Keratinocyte (primary cell): ENCODE results near the gene DAB1. TPM values are rescaled to one million over a fixed set of nuclear protein-coding genes. Genes with fewer than 3 reads are reported as not detected.

Experiments used
- DNase-seq: peaks from one replicate; pipeline ENCODE4 v3.0.0-alpha.2; 2011; ENCODE audit warnings: low read depth, missing footprints, low spot score
- FAIRE-seq: peaks from 2 replicates; lab custom pipeline; 2011; peaks lifted over from hg19 to GRCh38; lab: Jason Lieb, UNC
- H2AFZ ChIP-seq: 2 replicates; pipeline ENCODE4 v1.6.0; 2012; ENCODE audit warnings: low read length, control low read depth, inconsistent platforms; ENCODE audit not compliant: control insufficient read depth
- H3K27ac ChIP-seq: 2 replicates; pipeline ENCODE4 v1.5.1; 2011; ENCODE audit warnings: low read length; ENCODE audit not compliant: control insufficient read depth, insufficient read depth
- H3K27me3 ChIP-seq: 3 replicates; pipeline ENCODE4 v1.6.0; 2011; ENCODE audit warnings: low read length; ENCODE audit not compliant: control insufficient read depth, insufficient read depth; ENCODE audit errors: extremely low read depth
- H3K36me3 ChIP-seq, 2 experiments: 2 replicates in 1 of 2; 3 replicates in 1 of 2; pipeline ENCODE4 v1.5.1; 2011; ENCODE audit warnings: low read length in 2 of 2, mild to moderate bottlenecking in 1 of 2; ENCODE audit not compliant: control insufficient read depth in 2 of 2, insufficient read depth in 2 of 2; ENCODE audit errors: extremely low read depth in 1 of 2
- H3K4me1 ChIP-seq: 3 replicates; pipeline ENCODE4 v1.5.1; 2011; ENCODE audit warnings: low read length; ENCODE audit not compliant: control insufficient read depth, insufficient read depth; ENCODE audit errors: extremely low read depth
- H3K4me2 ChIP-seq: 3 replicates; pipeline ENCODE4 v1.6.0; 2011; ENCODE audit warnings: low read depth, low read length; ENCODE audit not compliant: control insufficient read depth, insufficient read depth; ENCODE audit errors: extremely low read depth
- H3K4me3 ChIP-seq, 3 experiments: fragments of 200-600 bp in 1 of 3; sonication (generic) in 1 of 3; 2 replicates in 2 of 3; 3 replicates in 1 of 3; pipeline ENCODE4 v1.5.1; 2011 to 2016; ENCODE audit warnings: low read length in 3 of 3, mild to moderate bottlenecking in 3 of 3, control low read depth in 2 of 3, inconsistent platforms in 1 of 3, low read depth in 1 of 3, mixed read lengths in 1 of 3, mixed run types in 1 of 3, moderate library complexity in 1 of 3; ENCODE audit not compliant: control insufficient read depth in 2 of 3, insufficient read depth in 2 of 3; ENCODE audit errors: extremely low read depth in 1 of 3
- H3K79me2 ChIP-seq: 2 replicates; pipeline ENCODE4 v1.6.0; 2012; ENCODE audit warnings: low read length; ENCODE audit not compliant: control insufficient read depth, insufficient read depth
- H3K9ac ChIP-seq: 3 replicates; pipeline ENCODE4 v1.6.0; 2011; ENCODE audit warnings: low read length; ENCODE audit not compliant: control insufficient read depth, insufficient read depth; ENCODE audit errors: extremely low read depth
- H3K9me1 ChIP-seq: 3 replicates; pipeline ENCODE4 v1.6.0; 2011; ENCODE audit warnings: low read length; ENCODE audit not compliant: control insufficient read depth, insufficient read depth; ENCODE audit errors: extremely low read depth
- H3K9me3 ChIP-seq: 2 replicates; pipeline ENCODE4 v1.5.1; 2012; ENCODE audit warnings: low read depth, low read length; ENCODE audit not compliant: control insufficient read depth
- H4K20me1 ChIP-seq: 3 replicates; pipeline ENCODE4 v1.6.0; 2011; ENCODE audit warnings: low read length; ENCODE audit not compliant: control insufficient read depth, insufficient read depth; ENCODE audit errors: extremely low read depth
- CTCF ChIP-seq, 3 experiments: IDR thresholded peaks in 1 of 3; conservative IDR thresholded peaks in 1 of 3; optimal IDR thresholded peaks in 1 of 3; 2 replicates in 2 of 3; 3 replicates in 1 of 3; pipeline versions ENCODE3 to v1.5.1; 2011; ENCODE audit warnings: low read length in 3 of 3, mild to moderate bottlenecking in 3 of 3, moderate library complexity in 2 of 3, control low read depth in 1 of 3, inconsistent platforms in 1 of 3; ENCODE audit not compliant: insufficient read depth in 2 of 3; ENCODE audit errors: extremely low read depth in 1 of 3
- EZH2 ChIP-seq: IDR thresholded peaks from one replicate; pipeline ENCODE4 v1.6.1; 2012; ENCODE audit warnings: inconsistent platforms, mild to moderate bottlenecking, low read length, moderate library complexity
- dilution Hi-C: fragments of 300-500 bp; cut with MboI; formaldehyde crosslinking; loops from one replicate; pipeline ENCODE4 v1.7.0; 2020; ENCODE audit warnings: low sequenced_read_pairs; ENCODE audit not compliant: extremely low pct_ligation_motif_present
- polyA plus RNA-seq, 5 experiments: library from polyadenylated mRNA; depleted of rRNA in 3 of 5; stranded (reverse) in 3 of 5; stranded (forward) in 1 of 5; unstranded in 1 of 5; fragments of >200 nt; gene quantifications; 1 replicate in 1 of 5; 2 replicates in 3 of 5; 3 replicates in 1 of 5; pipeline versions ENCODE4 v1.2.1 to v1.2.3, GENCODE V29; 2011 to 2012; ENCODE audit warnings: missing spikeins in 2 of 5, low read depth in 1 of 5, low replicate concordance in 1 of 5

DAB1 gene
- polyA plus RNA-seq, 1 donor (not counting 4 experiments of a cell fraction or from before 2014, with no cell fraction given): 0.01 TPM

- TF ChIP-seq CTCF (optimal IDR thresholded peaks at IDR 0.05 in 1 of 3, IDR thresholded peaks at IDR 0.05 in 1 of 3, conservative IDR thresholded peaks at IDR 0.05 in 1 of 3; ENCODE audit: extremely low read depth in 1 of 3, insufficient read depth in 2 of 3, low read length in 3 of 3): no peak
- no peak for TF ChIP-seq EZH2
Observed at GRCh38 chr1:57134803-57135202, 289.1 kb downstream of the DAB1 start.

DNA sequence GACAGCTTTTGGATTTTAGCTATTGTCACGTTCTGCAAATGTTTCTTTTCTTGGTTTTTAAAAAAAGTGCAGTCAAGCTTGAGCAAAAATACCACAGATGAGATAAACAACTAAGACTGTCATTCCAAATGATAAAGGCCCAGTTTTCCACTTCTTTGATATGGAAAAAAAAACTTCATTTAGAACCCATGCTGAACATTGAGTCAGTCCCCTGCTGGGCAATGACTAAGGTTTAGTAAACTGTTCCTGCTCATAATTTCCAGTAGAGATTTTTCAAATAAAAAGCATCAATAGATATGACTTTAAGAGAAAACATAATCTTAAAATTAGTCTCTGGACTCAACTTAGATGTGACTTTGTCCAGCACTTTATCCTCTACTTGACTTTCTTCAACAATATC is 290.2 kb downstream of the DAB1 start:
- Histone ChIP-seq H2AFZ (no peak overlapping the region), H3K4me1 (peaks cover 38% of the 10 kb centered on the region), H3K4me3 (no peak overlapping the region), H3K9ac (no peak overlapping the region), H3K9me1 (no peaks in the 10 kb centered on the region), H4K20me1 (no peaks in the 10 kb centered on the region), H3K27ac (no peak overlapping the region), H3K4me2 (no peak overlapping the region), H3K9me3 (no peaks in the 10 kb centered on the region), H3K27me3 (no peaks in the 10 kb centered on the region), H3K79me2 (no peaks in the 10 kb centered on the region), H3K36me3 (no peaks in the 10 kb centered on the region)
- TF ChIP-seq CTCF (optimal IDR thresholded peaks at IDR 0.05 in 1 of 3, IDR thresholded peaks at IDR 0.05 in 1 of 3, conservative IDR thresholded peaks at IDR 0.05 in 1 of 3; ENCODE audit: extremely low read depth in 1 of 3, insufficient read depth in 2 of 3, low read length in 3 of 3): no peak
- TF ChIP-seq EZH2: no peak
- dilution Hi-C loops: no loop called here
- DNase-seq (no peak), FAIRE-seq (no peak)

More at GRCh38 chr1:57134803-57135202, 289.1 kb downstream of the DAB1 start:
- no peaks in the 10 kb centered on the region for H3K9me1 ChIP-seq
- no peaks in the 10 kb centered on the region for H4K20me1 ChIP-seq
- H3K27me3 ChIP-seq: no peaks in the 10 kb centered on the region
- no peak overlapping the region for H2AFZ ChIP-seq
- FAIRE-seq: no peak
- H3K4me1 ChIP-seq: peaks cover 38% of the 10 kb centered on the region
- no peak overlapping the region for H3K4me3 ChIP-seq
- H3K9me3 ChIP-seq: no peaks in the 10 kb centered on the region
- DNase-seq: no peak
- H3K9ac ChIP-seq: no peak overlapping the region
- H3K27ac ChIP-seq: no peak overlapping the region
- dilution Hi-C loops: no loop called here
- H3K4me2 ChIP-seq: no peak overlapping the region
- H3K36me3 ChIP-seq: no peaks in the 10 kb centered on the region
- H3K79me2 ChIP-seq: no peaks in the 10 kb centered on the region
